SK-N-MC (cell line): ENCODE results near the gene HOXA5.

Experiments used
- DNase-seq: peaks from one replicate; pipeline ENCODE4 v3.0.0-alpha.2; 2011; ENCODE audit warnings: low read depth, low spot score
- H3K27ac ChIP-seq: fragments of 200-600 bp; sonication (generic); 2 replicates; pipeline ENCODE4 v1.5.1; 2016; ENCODE audit warnings: mixed run types
- H3K36me3 ChIP-seq: fragments of 200-600 bp; sonication (generic); 2 replicates; pipeline ENCODE4 v1.6.1; 2017; ENCODE audit warnings: antibody characterized with exemption, low read length, mixed read lengths; ENCODE audit not compliant: insufficient read depth
- H3K4me3 ChIP-seq: fragments of 200-600 bp; sonication (generic); 2 replicates; pipeline ENCODE4 v1.5.1; 2016
- H3K9ac ChIP-seq: fragments of 200-600 bp; sonication (generic); 2 replicates; pipeline ENCODE4 v1.8.0; 2017; ENCODE audit warnings: mixed run types, mixed read lengths; ENCODE audit not compliant: insufficient read length
- H3K9me3 ChIP-seq: fragments of 200-600 bp; sonication (generic); 2 replicates; pipeline ENCODE4 v1.6.1; 2017; ENCODE audit warnings: low read depth, mild to moderate bottlenecking, antibody characterized with exemption, low read length, moderate library complexity, mixed read lengths
- EZH2 ChIP-seq: fragments of 200-600 bp; sonication (generic); IDR thresholded peaks from one replicate; pipeline ENCODE4 v1.6.1; 2017; ENCODE audit warnings: antibody characterized with exemption
- FOXP2 ChIP-seq: optimal IDR thresholded peaks from 2 replicates; pipeline ENCODE3; 2011; ENCODE audit warnings: mild to moderate bottlenecking, moderate library complexity; ENCODE audit not compliant: insufficient read depth; ENCODE audit errors: extremely low read length, control extremely low read depth
- POLR2AphosphoS5 ChIP-seq: IDR thresholded peaks from 2 replicates; pipeline ENCODE4 v1.6.1; 2012; ENCODE audit warnings: mild to moderate bottlenecking, low read depth, low read length, borderline replicate concordance

Gene HOXA5

GRCh38 chr7:27188386-27189294 lies 45.2 kb upstream of the HOXA5 start:
- no peak overlapping the region for H3K27ac ChIP-seq
- H3K9ac ChIP-seq = no peak overlapping the region
- TF ChIP-seq EZH2 = no peak
- TF ChIP-seq FOXP2 = no peak
- DNase-seq = no peak
- no peak overlapping the region for H3K4me3 ChIP-seq
- H3K36me3 ChIP-seq = no peaks in the 10 kb centered on the region
- H3K9me3 ChIP-seq = no peaks in the 10 kb centered on the region

- no peaks in the 10 kb centered on the region for H3K36me3 ChIP-seq
- DNase-seq = no peak
- H3K9ac ChIP-seq = no peak overlapping the region
- no peaks in the 10 kb centered on the region for H3K9me3 ChIP-seq
- H3K27ac ChIP-seq = no peak overlapping the region
- TF ChIP-seq EZH2 (no peak), POLR2AphosphoS5 (no peak), FOXP2 (no peak)
- peak overlapping the region; percentile 33; the same call in 1 of the 2 replicates for H3K4me3 ChIP-seq
Observed at GRCh38 chr7:27187475-27188385, 44.2 kb upstream of the HOXA5 start.

DNA sequence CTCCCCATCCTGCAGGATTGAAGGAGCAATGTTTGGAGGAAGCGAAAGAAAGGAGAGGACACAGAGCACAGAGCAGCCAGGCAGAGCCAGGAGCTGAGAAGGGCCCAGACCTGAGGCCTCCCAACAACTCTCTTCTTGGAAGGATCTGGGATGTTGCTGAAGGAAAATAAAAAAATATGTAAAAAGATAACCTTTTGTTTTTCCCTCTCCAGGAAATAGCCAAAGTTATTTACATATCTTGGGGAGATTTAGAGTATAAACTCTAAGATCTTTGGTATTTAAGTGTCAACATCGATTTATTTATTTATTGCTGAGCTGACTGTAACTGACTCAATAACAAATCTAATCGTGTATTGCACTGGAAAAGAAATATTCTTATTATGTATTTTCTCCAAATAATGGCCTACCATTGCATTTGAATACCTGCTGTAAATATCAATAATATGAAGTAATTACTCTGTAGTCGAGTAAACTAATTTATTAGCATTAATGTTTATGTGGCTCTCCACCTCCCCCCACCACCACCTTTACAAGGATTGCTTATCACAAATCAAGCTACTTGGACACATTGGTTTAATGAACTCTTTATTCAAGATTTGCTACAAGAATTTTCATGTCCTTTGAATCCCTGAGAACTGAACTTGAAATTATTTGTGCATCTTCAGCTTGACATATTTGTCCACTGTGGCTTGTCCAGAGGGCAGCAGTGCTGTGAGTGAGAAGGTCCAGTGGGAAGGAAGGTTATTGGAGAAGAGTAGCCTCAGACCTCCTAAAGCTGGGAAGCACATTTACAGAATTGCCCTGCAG lies 43.4 kb upstream of the HOXA5 start:
- no peaks in the 10 kb centered on the region for H3K36me3 ChIP-seq
- no peaks in the 10 kb centered on the region for H3K9me3 ChIP-seq
- no peak for TF ChIP-seq FOXP2
- TF ChIP-seq POLR2AphosphoS5 = no peak
- TF ChIP-seq EZH2 = no peak
- H3K4me3 ChIP-seq = no peak overlapping the region
- H3K9ac ChIP-seq = no peak overlapping the region
- no peak for DNase-seq
- no peak overlapping the region for H3K27ac ChIP-seq

DNA sequence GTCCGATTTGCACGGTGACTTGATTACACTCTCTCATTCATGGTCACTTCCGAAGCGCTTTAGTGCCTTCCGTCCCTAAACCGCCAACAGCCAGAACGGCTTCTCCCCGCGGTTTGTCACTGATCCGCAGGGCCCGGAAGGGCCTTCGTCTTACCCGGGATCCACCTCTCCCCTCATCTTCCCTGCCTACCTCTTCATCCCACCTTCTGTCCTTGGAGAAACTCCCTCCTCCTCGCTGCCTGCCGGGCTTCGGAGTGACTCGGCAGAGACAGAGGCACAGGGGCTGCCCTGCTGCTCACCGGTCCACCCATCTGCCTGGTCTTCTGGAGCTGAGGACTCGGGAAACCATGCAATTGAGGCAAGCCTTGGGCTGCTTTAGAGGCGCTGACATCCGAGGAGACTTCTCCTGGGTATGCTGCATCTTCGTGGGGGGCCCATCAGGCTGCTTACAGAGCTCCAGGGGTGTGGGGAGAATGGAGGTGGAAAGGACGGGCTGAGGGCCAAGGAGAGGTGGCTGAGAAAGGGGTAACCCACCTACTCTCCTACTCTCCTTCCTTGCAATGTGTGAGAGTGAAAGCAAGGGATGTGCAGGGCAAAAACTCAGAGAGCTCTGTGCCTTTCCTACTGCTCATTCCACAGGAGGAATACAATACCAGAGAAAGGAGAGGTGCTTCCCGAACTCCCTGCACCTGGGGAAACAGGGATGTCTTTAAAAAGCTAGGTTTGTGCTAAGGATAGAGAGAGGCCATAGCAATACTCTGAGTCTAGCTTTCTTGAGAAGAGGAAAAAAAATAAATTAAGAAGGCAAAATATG lies 42.6 kb upstream of the HOXA5 start:
- Histone ChIP-seq H3K4me3 (no peak overlapping the region), H3K9ac (no peak overlapping the region), H3K27ac (no peak overlapping the region), H3K9me3 (no peaks in the 10 kb centered on the region), H3K36me3 (no peaks in the 10 kb centered on the region)
- DNase-seq = no peak
- no peak for TF ChIP-seq FOXP2
- TF ChIP-seq POLR2AphosphoS5 = no peak
- no peak for TF ChIP-seq EZH2

GRCh38 chr7:27185013-27185853 lies 41.8 kb upstream of the HOXA5 start, which contains the start of gene HOXA11:
TSS of gene HOXA11 (minus strand) at chr7:27185232. CDS start at chr7:27185144, 88 bp downstream.
- no peak for TF ChIP-seq EZH2
- TF ChIP-seq FOXP2 = no peak
- TF ChIP-seq POLR2AphosphoS5 = no peak
- Histone ChIP-seq H3K36me3 (no peaks in the 10 kb centered on the region), H3K27ac (no peak within 1 kb of the TSS), H3K9me3 (no peaks in the 10 kb centered on the region), H3K9ac (peak within 1 kb of the TSS; percentile 33), H3K4me3 (peak within 1 kb of the TSS; percentile 64)
- DNase-seq = no peak

DNA sequence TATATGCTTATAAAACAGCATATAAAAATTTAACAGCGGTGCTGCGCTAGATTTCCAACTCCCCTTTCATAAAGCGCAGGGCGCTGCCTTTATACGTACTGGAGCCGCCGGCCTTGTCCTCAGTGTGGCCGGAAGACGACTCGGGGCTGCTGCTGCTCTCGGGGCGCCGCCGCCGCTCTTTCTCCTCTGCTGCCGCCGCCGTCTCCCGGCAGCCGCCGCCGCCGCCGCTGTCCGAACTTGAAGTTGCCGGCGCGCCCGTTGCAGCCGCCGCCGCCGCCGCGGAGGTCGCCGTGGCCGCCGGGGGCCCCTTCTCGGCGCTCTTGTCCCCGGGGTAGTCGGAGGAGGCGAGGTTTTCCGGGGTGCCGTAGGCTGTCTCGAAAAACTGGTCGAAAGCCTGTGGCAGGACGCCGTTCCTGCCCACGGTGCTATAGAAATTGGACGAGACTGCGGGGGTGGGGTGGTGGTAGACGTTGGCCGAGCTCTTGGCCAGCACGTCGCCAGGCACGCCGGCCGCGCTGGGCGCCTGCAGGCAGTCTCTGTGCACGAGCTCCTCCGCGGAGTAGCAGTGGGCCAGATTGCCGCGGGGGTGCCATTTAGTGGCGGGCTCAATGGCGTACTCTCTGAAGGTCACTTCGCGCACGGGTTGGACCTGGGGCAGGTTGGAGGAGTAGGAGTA lies 41.0 kb upstream of the HOXA5 start:
- TF ChIP-seq POLR2AphosphoS5 (no peak), EZH2 (no peak), FOXP2 (no peak)
- DNase-seq = no peak
- H3K9ac ChIP-seq = peak overlapping the region; percentile 33
- no peak overlapping the region for H3K27ac ChIP-seq
- H3K4me3 ChIP-seq = peak overlapping the region; percentile 64
- no peaks in the 10 kb centered on the region for H3K9me3 ChIP-seq
- H3K36me3 ChIP-seq = no peaks in the 10 kb centered on the region
